PC-3 (cell line): ENCODE measurements around the gene PTPRN2.

Source experiments
- CTCF ChIP-seq: fragments of 300-600 bp; sonication (generic); conservative IDR thresholded peaks from 2 replicates; pipeline ENCODE4 v1.5.1; 2017; ENCODE audit warnings: antibody characterized with exemption, low read depth, mild to moderate bottlenecking, low read length
- EZH2 ChIP-seq: fragments of 300-600 bp; sonication (generic); IDR thresholded peaks from one replicate; pipeline ENCODE4 v1.6.1; 2017; ENCODE audit warnings: antibody characterized with exemption, mild to moderate bottlenecking, low read length; ENCODE audit not compliant: unreplicated experiment
- EZH2phosphoT487 ChIP-seq: fragments of 300-600 bp; sonication (generic); IDR thresholded peaks from 2 replicates; pipeline ENCODE4 v1.6.1; 2018; ENCODE audit warnings: mild to moderate bottlenecking, antibody characterized with exemption, low read length, borderline replicate concordance

GRCh38 chr7:157668884-157669767 is 918.5 kb downstream of the PTPRN2 start:
- TF ChIP-seq CTCF, result no peak
- no peak for TF ChIP-seq EZH2
- no peak for TF ChIP-seq EZH2phosphoT487
